Ovary (tissue), 3 donors: Measurements from ENCODE around the gene SDK1.

Source experiments
- CTCF ChIP-seq, 3 donors: fragments of 450-650 bp in 2 of 3; fragments of 200-600 bp in 1 of 3; IDR thresholded peaks; one replicate each; pipeline versions ENCODE4 v1.5.1 to v1.8.0; 2016 to 2022; ENCODE audit warnings: antibody characterized with exemption in 3 of 3, mild to moderate bottlenecking in 1 of 3
- EP300 ChIP-seq: sonication (generic); formaldehyde crosslinking; IDR thresholded peaks from one replicate; pipeline ENCODE4 v1.6.1; 2017; ENCODE audit warnings: antibody characterized with exemption
- POLR2A ChIP-seq: fragments of 450-650 bp; IDR thresholded peaks from one replicate; pipeline ENCODE4 v1.6.1; 2017; ENCODE audit warnings: antibody characterized with exemption, mild to moderate bottlenecking, moderate library complexity
- donor health status: DM: no; HTN: no; CAD: no.

GRCh38 chr7:3790803-3791202 is 489.8 kb downstream of the SDK1 start:
- no peak for TF ChIP-seq CTCF (IDR thresholded peaks at IDR 0.05)
- no peak for TF ChIP-seq POLR2A
- TF ChIP-seq EP300 = no peak
